ENCODE results near the gene KRT10. TPM values are rescaled to one million over a fixed set of nuclear protein-coding genes. Genes with fewer than 3 reads are reported as not detected.

Gene KRT10
- total RNA-seq, 2 experiments from 2014 or later, result 32.2 to 37.1 TPM

DNA sequence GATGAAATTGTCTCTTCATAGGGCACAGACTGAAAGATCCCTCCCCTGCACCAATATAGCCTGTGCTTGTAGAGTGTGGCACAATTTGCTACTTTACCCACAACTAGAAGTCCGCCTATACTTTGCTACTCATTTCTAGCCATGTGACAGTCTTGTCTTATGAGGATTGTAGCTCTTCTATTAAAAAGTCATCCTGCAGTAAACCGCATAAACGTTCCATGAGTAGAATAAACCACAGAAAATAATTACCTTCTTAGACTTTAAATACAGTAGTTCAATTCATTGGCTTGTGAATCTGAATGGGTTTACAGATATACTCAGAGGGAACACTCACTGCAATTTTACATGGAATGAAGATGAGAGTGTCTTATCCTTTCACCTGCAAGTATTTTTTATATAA is 44.4 kb downstream of the KRT10 start:
- POLR2A ChIA-PET, result no interaction called here
- H3K9me3 Mint-ChIP-seq, result no peaks in the 10 kb centered on the region
- Histone ChIP-seq H3K4me1 (ENCODE audit: insufficient read depth, low read length) (no peaks in the 10 kb centered on the region), H3K9me3 (ENCODE audit: control insufficient read depth in 1 of 2, insufficient read depth in 1 of 2, low read length in 2 of 2) (peaks cover 0 to 5% of the 10 kb centered on the region in 2 experiments), H3K4me3 (ENCODE audit: low read length) (no peak overlapping the region), H3K36me3 (ENCODE audit: insufficient read depth, low read length) (no peaks in the 10 kb centered on the region), H3K27ac (ENCODE audit: low read depth in 1 of 2, low read length in 2 of 2) (no peak overlapping the region), H3K27me3 (ENCODE audit: control insufficient read depth in 1 of 2, insufficient read depth in 2 of 2, low read length in 2 of 2) (peaks cover 34 to 45% of the 10 kb centered on the region in 2 experiments)
- no peak overlapping the region for H3K27ac Mint-ChIP-seq
- no peaks in the 10 kb centered on the region for H3K4me1 Mint-ChIP-seq (ENCODE audit: low read depth)
- TF ChIP-seq, protein P1, sequence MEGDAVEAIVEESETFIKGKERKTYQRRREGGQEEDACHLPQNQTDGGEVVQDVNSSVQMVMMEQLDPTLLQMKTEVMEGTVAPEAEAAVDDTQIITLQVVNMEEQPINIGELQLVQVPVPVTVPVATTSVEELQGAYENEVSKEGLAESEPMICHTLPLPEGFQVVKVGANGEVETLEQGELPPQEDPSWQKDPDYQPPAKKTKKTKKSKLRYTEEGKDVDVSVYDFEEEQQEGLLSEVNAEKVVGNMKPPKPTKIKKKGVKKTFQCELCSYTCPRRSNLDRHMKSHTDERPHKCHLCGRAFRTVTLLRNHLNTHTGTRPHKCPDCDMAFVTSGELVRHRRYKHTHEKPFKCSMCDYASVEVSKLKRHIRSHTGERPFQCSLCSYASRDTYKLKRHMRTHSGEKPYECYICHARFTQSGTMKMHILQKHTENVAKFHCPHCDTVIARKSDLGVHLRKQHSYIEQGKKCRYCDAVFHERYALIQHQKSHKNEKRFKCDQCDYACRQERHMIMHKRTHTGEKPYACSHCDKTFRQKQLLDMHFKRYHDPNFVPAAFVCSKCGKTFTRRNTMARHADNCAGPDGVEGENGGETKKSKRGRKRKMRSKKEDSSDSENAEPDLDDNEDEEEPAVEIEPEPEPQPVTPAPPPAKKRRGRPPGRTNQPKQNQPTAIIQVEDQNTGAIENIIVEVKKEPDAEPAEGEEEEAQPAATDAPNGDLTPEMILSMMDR (IDR thresholded peaks at IDR 0.05), result no peak
- no peak overlapping the region for H3K4me3 Mint-ChIP-seq
- H3K36me3 Mint-ChIP-seq (ENCODE audit: low read depth), result no peaks in the 10 kb centered on the region
- intact Hi-C loops (cut with DNase I, micrococcal nuclease), result no loop called here
- ATAC-seq (ENCODE audit: poor library complexity), result no peak
- H3K27me3 Mint-ChIP-seq, result peaks cover 74% of the 10 kb centered on the region
- no peak for DNase-seq
- CTCF ChIA-PET, result no interaction called here

DNA sequence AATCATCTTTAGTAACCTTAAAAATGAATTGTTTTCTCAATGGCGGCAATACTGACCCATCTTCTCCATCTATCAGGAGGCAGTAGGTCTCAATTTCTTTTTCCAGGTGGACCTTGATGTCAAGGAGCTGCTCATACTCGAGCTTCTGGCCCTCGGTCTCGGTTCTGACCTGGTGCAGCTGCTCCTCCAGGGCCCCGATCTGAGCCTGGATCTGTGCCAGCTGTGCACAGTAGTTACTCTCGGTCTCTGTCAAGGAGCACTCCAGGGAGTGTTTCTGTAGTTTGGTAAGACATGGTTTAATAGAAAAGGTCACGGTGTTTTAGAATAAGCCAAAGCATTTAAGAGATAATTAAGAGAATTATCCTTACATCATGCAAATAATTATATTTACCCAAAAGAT is 45.0 kb downstream of the KRT10 start:
- Mint-ChIP-seq H3K4me3 (no peak overlapping the region), H3K27me3 (peaks cover 78% of the 10 kb centered on the region), H3K4me1 (ENCODE audit: low read depth) (no peaks in the 10 kb centered on the region), H3K36me3 (ENCODE audit: low read depth) (no peaks in the 10 kb centered on the region), H3K27ac (no peak overlapping the region), H3K9me3 (no peaks in the 10 kb centered on the region)
- no peak overlapping the region for H3K4me3 ChIP-seq (ENCODE audit: low read length)
- H3K36me3 ChIP-seq (ENCODE audit: insufficient read depth, low read length), result no peaks in the 10 kb centered on the region
- ATAC-seq (ENCODE audit: poor library complexity) (no peak), DNase-seq (no peak)
- TF ChIP-seq, protein P1 (IDR thresholded peaks at IDR 0.05), result no peak
- CTCF ChIA-PET, result no interaction called here
- peaks cover 34 to 50% of the 10 kb centered on the region in 2 experiments for H3K27me3 ChIP-seq (ENCODE audit: control insufficient read depth in 1 of 2, insufficient read depth in 2 of 2, low read length in 2 of 2)
- H3K9me3 ChIP-seq (ENCODE audit: control insufficient read depth in 1 of 2, insufficient read depth in 1 of 2, low read length in 2 of 2), result peaks cover 0 to 5% of the 10 kb centered on the region in 2 experiments
- H3K27ac ChIP-seq (ENCODE audit: low read depth in 1 of 2, low read length in 2 of 2), result no peak overlapping the region
- no peaks in the 10 kb centered on the region for H3K4me1 ChIP-seq (ENCODE audit: insufficient read depth, low read length)
- POLR2A ChIA-PET, result no interaction called here
- intact Hi-C loops (cut with DNase I, micrococcal nuclease), result no loop called here

DNA sequence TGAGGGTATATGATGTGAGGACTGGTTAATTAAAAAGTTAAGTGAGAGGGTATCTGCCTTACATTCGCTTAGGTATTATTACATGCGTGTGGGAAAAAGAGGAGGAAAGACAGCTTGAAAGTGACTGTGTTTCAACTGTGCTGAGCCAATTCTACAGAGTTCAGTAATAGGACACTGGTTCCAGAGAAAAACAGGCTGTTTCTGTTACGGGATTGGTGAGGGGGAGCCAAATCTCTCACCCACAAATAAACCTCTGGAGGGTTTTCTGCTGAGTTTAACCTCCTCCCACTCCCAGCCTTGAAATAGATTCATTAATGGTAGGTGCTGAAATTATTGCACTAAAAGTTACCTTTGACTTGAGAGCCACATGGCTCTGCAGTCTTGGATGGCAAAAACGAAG is 46.5 kb downstream of the KRT10 start:
- Mint-ChIP-seq H3K4me3 (no peak overlapping the region), H3K27ac (no peak overlapping the region), H3K36me3 (ENCODE audit: low read depth) (no peaks in the 10 kb centered on the region), H3K4me1 (ENCODE audit: low read depth) (no peaks in the 10 kb centered on the region), H3K27me3 (peaks cover 82% of the 10 kb centered on the region), H3K9me3 (no peaks in the 10 kb centered on the region)
- ATAC-seq (ENCODE audit: poor library complexity), result no peak
- intact Hi-C loops (cut with DNase I, micrococcal nuclease), result no loop called here
- Histone ChIP-seq H3K4me1 (ENCODE audit: insufficient read depth, low read length) (no peaks in the 10 kb centered on the region), H3K4me3 (ENCODE audit: low read length) (no peak overlapping the region), H3K9me3 (ENCODE audit: control insufficient read depth in 1 of 2, insufficient read depth in 1 of 2, low read length in 2 of 2) (peaks cover 0 to 5% of the 10 kb centered on the region in 2 experiments), H3K27me3 (ENCODE audit: control insufficient read depth in 1 of 2, insufficient read depth in 2 of 2, low read length in 2 of 2) (peaks cover 36 to 63% of the 10 kb centered on the region in 2 experiments), H3K36me3 (ENCODE audit: insufficient read depth, low read length) (no peaks in the 10 kb centered on the region), H3K27ac (ENCODE audit: low read depth in 1 of 2, low read length in 2 of 2) (no peak overlapping the region)
- TF ChIP-seq, protein P1 (IDR thresholded peaks at IDR 0.05), result no peak
- POLR2A ChIA-PET, result no interaction called here
- CTCF ChIA-PET, result no interaction called here
- no peak for DNase-seq
